ENCODE data around the gene SPATA31E1.
"Not testable (repeated sequence)": the region's sequence is repeated elsewhere in the genome, so short reads cannot be mapped to it uniquely, and the experiment has no call there.

DNA sequence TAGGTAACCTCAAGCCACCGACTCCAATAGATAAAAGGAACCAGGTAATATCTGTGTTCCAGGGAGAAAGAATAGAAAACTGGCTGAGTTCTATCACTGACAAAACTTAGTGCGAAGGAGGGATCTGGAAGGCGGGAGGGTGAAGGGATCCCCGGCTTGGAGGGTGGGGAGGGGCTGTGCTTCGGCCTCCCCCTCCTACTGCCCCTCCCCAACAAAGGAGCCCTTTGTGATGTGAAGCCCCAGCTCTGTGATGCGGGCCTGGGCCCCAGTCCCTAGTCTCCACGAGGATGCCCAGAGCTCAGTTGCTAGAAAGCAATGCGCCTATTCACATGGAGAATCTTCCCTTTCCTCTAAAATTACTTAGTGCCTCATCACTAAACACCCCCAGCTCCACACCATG lies 35.0 kb downstream of the SPATA31E1 start, which contains the start of gene SPATA31C1:
- not testable (repeated sequence) for TF ChIP-seq POLR2AphosphoS5 (IDR thresholded peaks at IDR 0.05; ENCODE audit: low read depth, low read length); POLR2A (IDR thresholded peaks at IDR 0.05; ENCODE audit: low read depth, low read length); TAF1 (IDR thresholded peaks at IDR 0.05; ENCODE audit: borderline replicate concordance, low read depth, low read length)

Data from GM12892 (cell line).